ENCODE results near the gene GPR162. TPM values are rescaled to one million over a fixed set of nuclear protein-coding genes. Genes with fewer than 3 reads are reported as not detected.

GPR162 gene
- total RNA-seq, 1 experiment from 2014 or later: 6.1 TPM

GRCh38 chr12:6777386-6777785 is 44.2 kb upstream of the GPR162 start:
- Histone ChIP-seq H2BK5ac (ENCODE audit: insufficient read length, low read length) (no peak overlapping the region), H3K79me2 (ENCODE audit: insufficient read depth, low read length) (no peaks in the 10 kb centered on the region), H2AFZ (ENCODE audit: low read length) (no peak overlapping the region), H3K23ac (ENCODE audit: insufficient read length, low read depth, low read length) (no peak overlapping the region), H2BK15ac (ENCODE audit: low read depth, low read length) (no peak overlapping the region), H3K4me2 (ENCODE audit: insufficient read depth, insufficient read length, low read length) (no peak overlapping the region), H3K14ac (ENCODE audit: insufficient read depth, low read length) (no peak overlapping the region; the same call in 1 of the 2 replicates), H2BK12ac (ENCODE audit: insufficient read length, low read depth, low read length) (no peak overlapping the region), H4K5ac (ENCODE audit: insufficient read length, low read depth, low read length) (no peak overlapping the region), H2BK120ac (ENCODE audit: low read depth, low read length, poor library complexity, severe bottlenecking) (no peak overlapping the region), H3K4me1 (ENCODE audit: insufficient read depth, low read length) (no peaks in the 10 kb centered on the region; the same call in 1 of the 2 replicates), H2AK5ac (ENCODE audit: insufficient read length, low read length) (no peak overlapping the region), H3K56ac (ENCODE audit: insufficient read length, low read depth, low read length) (no peak overlapping the region), H3K79me1 (ENCODE audit: insufficient read depth, low read depth, low read length, poor library complexity, severe bottlenecking) (no peaks in the 10 kb centered on the region), H3K9me3 (ENCODE audit: control insufficient read depth, low read depth, low read length) (no peaks in the 10 kb centered on the region), H3K27me3 (ENCODE audit: insufficient read depth, low read length) (peaks cover 5% of the 10 kb centered on the region; the same call in 1 of the 2 replicates), H4K91ac (ENCODE audit: insufficient read length, low read depth, low read length) (no peak overlapping the region), H3K4ac (ENCODE audit: low read depth, low read length) (no peak overlapping the region), H3K23me2 (ENCODE audit: insufficient read length, low read depth, low read length, poor library complexity, severe bottlenecking) (peaks cover 19% of the 10 kb centered on the region), H4K20me1 (ENCODE audit: control insufficient read depth, insufficient read depth, insufficient read length) (no peaks in the 10 kb centered on the region), H3K18ac (ENCODE audit: insufficient read length, low read depth, low read length) (no peak overlapping the region), H3K27ac (ENCODE audit: insufficient read length, low read depth, low read length) (no peak overlapping the region), H3K9ac (ENCODE audit: extremely low read depth, insufficient read length, low read length) (no peak overlapping the region), H2BK20ac (ENCODE audit: low read depth, low read length, poor library complexity, severe bottlenecking) (no peak overlapping the region), H3T11ph (ENCODE audit: low read length) (no peak overlapping the region), H4K8ac (replicated peaks; ENCODE audit: insufficient read length, low read depth, low read length) (no peak overlapping the region)
- Mint-ChIP-seq H3K27me3 (ENCODE audit: low read depth) (peaks cover 45% of the 10 kb centered on the region), H3K9me3 (peaks cover 0 to 3% of the 10 kb centered on the region in 2 experiments; a peak in 2 of 5 replicates), H3K4me1 (peaks cover 41 to 49% of the 10 kb centered on the region in 2 experiments), H3K36me3 (ENCODE audit: insufficient read depth in 1 of 3, low read depth in 3 of 3) (peaks cover 4 to 23% (median 21%) of the 10 kb centered on the region in 3 experiments), H3K4me3 (peak overlapping the region in 1 of 2 experiments; percentile 95; a peak in 3 of 5 replicates), H3K27ac (no peak overlapping the region)
- WGBS (ENCODE audit: extremely low coverage, insufficient read length, low lambda C conversion rate): no CpG with 5 or more reads among the region's 5 CpGs
- no peak for TF ChIP-seq CTCF (conservative IDR thresholded peaks at IDR 0.05)
- DNase-seq: no peak
